ENCODE data around the gene TMEM135.
"Not testable (repeated sequence)": the region's sequence is repeated elsewhere in the genome, so short reads cannot be mapped to it uniquely, and the experiment has no call there.

Gene TMEM135

GRCh38 chr11:87020764-87021365 lies 16.9 kb upstream of the TMEM135 start:
- DNase-seq (ENCODE audit: low spot score): no peak

DNA sequence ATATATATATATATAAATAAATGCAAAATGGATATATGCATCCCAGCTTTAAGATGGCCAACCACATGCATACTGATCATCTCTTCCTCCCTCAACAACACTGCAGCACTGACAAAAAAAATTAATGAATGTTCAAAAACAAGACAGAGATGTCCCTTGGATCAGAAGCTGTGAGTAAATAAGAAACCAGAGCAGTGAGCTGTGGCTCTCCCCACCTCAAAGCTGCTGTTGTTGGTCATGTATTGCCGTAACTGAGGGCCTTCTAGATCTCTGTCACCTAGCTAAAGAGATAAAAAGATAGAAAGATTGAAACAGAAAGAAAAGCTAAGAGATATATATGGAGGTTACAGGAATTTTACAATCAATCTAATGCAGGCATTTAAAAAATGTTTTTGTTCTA lies 15.5 kb upstream of the TMEM135 start:
- no peak for DNase-seq (ENCODE audit: low spot score)

DNA sequence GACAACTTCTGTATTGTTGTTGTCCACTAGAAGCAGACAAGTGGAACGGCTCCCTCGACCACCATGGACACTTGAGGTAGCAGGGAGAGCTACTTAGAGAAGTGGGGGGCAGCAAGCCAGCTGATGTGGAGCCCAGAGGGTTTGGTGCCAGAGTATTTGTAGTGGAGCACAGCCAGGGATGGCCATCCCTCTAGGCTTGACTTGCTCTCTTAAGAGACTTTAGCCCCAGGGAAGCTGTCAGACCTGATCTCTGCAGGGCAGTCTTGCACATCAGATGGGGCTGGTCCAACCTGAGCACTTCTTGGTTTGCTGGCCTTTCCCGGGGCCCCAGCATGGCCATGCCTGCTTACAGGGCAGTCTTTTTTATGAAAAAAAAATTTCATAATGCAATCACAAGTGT lies 15.0 kb upstream of the TMEM135 start:
- DNase-seq (ENCODE audit: low spot score): no peak

DNA sequence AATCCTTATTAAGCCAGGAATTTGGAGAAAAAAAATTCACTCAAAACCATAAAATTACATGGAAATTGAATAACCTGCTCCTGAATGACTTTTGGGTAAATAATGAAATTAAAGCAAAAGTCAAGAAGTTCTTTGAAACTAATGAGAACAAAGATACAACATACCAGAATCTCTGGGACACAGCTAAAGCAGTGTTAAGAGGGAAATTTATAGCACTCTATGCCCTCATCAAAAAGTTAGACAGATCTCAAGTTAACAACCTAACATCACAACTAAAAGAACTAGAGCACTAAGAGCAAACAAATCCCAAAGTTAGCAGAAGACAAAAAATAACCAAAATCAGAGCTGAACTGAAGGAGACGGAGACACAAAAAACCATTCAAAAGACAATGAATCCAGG lies 11.3 kb upstream of the TMEM135 start:
- not testable (repeated sequence) for DNase-seq (ENCODE audit: low spot score)

- no peak for DNase-seq (ENCODE audit: low spot score)
Observed at GRCh38 chr11:87030458-87031054, 7.2 kb upstream of the TMEM135 start.

GRCh38 chr11:87031433-87032170 lies 6.1 kb upstream of the TMEM135 start:
- no peak for DNase-seq (ENCODE audit: low spot score)

DNA sequence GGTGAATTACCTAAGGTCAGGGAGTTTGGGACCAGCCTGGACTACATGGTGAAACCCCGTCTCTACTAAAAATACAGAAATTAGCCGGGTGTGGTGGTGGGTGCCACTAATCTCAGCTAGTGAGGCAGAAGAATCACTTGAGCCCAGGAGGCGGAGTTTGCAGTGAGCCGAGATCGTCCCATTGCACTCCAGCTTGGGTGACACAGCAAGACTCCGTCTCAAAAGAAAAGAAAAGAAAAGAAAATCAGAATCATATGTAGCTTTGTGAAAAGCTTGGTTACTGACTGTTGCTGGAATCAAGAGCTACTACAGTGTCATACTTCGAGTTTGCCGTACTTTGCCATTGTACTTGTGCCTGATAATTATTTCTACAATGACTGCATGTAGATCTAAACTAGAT lies 4.2 kb upstream of the TMEM135 start:
- no peak for DNase-seq (ENCODE audit: low spot score)

DNA sequence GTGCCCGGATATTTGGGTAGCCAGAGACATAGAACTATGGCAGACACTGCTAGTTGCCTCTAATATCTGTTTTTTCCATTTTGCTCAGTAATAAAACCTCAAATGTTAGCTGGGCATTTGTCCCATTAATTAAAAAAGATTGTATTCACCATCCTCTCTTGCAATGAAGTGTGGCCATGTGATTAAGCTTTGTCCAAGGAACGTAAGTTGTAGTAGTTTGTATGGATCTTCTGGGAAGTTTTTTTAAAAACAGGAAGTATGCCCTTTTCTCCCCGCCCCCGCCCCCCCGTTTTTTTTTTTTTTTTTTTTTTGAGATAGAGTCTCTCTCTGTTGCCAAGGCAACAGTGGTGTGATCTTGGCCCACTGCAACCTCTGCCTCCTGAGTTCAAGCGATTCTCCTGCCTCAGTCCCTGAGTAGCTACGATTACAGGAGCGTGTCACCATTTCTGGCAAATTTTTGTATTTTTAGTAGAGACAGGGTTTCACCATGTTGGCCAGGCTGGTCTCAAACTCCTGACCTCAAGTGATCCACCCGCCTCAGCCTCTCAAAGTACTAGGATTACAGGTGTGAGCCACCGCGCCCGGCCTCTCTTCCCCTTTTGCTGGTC lies 1.7 kb upstream of the TMEM135 start:
- peak; percentile 24 for DNase-seq (ENCODE audit: low spot score)

GRCh38 chr11:87036756-87037449 lies 831 bp upstream of the TMEM135 start:
- peak; percentile 17 for DNase-seq (ENCODE audit: low spot score)

DNA sequence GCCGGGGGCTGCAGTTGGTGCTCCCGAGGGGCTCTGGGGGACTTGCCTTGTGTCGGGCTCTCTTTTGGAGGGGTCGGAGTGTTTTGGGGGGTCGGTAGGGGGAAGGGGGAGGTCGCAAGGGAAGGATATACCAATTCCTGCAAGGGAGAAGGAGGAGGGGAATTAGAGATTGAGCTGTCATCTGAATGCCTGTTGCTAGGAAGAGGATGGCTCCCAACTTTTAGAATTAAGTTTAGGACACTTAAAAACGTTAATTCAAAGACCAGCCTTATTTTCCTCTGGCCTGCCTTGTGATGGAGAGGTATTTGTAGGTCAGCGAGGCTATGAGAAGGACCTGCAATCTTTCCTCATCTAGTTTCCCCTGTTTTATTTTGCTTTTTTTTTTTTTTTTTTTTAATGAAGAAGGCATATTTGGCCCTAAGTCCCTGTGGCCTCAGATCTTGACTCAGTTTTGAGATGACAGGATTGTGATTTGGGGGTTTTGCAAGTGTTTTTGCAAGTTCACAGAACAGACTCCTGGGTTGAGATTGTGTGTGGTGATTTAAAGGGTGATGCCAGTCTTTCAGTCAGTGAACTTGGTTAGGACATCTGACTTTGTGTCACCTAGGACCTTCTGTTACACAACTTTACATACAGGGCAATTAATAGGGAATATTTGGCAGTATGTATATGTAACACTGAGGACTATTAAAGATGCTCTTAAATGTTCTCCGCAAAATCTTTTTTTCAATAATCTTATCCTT lies 672 bp downstream of the TMEM135 start:
- DNase-seq (ENCODE audit: low spot score): no peak

DNA sequence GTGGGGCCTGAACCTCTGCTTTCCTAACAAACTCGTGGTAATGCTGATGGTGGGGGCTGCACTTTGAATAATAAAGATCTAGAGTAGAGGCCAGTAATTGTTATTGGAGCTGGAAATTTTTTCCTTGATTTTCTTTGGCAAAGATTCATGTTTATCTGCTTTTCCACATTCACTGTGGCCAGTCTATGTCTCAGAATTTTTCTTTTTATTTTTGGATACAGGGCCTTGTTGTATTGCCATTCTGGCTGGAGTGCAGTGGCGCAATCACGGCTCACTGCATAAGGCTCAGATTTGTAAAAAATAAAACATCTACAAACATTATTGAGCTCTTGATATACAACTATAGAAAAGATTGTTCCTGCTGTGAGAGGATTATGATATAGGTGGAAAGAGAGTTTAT lies 1.6 kb downstream of the TMEM135 start:
- DNase-seq (ENCODE audit: low spot score): no peak

GRCh38 chr11:87043894-87044293 lies 6.2 kb downstream of the TMEM135 start:
- no peak for DNase-seq (ENCODE audit: low spot score)

DNA sequence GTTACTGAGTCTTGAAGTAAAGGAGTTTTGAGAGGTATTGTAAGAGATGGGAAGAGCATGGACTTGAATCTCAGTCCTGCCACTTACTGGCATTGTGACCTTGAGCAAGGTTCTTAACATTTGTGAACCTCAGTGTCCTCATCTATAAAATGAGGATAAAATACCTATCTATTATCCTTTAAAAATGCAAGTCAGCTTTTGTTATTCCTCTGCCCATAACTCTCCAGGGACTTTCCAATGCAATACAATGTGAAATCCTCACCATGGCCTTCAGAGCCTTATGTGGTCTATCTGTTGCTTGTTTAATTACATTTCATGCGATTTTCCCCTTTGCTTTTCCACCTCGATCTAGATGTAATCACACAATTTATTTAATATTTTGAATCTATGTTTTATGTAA lies 9.1 kb downstream of the TMEM135 start:
- DNase-seq (ENCODE audit: low spot score): no peak

DNA sequence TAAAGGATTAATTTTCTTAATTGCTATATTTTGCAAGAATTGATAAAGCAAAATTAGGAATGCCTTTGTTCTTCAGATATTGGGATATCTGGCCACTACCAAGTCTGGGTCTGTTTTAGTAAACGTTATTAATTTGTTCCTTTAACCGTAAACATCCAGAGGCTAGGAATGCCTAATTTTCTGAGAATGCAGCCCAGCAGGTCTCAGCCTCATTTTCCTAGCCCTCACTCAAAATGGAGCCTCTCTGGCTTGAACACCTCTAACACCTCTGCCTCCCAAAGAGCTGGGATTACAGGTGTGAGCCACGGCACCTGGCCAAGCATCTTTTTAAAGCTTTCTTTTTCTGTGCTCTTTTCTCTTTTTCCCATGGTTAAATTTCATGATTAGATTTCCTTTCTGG lies 18.4 kb downstream of the TMEM135 start:
- DNase-seq (ENCODE audit: low spot score): no peak

GRCh38 chr11:87057749-87058148 lies 20.0 kb downstream of the TMEM135 start:
- DNase-seq (ENCODE audit: low spot score): no peak

- DNase-seq (ENCODE audit: low spot score): no peak
Observed at GRCh38 chr11:87059596-87060390, 22.1 kb downstream of the TMEM135 start.

DNA sequence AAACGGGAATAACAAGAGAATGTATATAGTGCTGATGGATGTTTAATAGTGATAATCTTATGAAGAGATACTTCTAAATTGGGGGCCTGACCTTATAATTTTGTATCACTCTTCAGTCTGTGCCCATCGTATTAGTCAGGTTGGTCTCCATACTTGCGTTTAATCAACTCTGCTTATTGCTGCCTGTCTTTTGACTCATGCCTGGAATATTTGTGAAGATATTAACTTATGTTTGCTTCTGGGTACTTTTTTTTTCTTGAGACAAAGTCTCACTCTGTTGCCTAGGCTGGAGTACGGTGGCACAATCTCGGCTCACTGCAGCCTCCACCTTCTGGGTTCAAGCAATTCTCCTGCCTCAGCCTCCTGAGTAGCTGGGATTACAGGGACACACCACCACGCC lies 24.0 kb downstream of the TMEM135 start:
- no peak for DNase-seq (ENCODE audit: low spot score)

DNA sequence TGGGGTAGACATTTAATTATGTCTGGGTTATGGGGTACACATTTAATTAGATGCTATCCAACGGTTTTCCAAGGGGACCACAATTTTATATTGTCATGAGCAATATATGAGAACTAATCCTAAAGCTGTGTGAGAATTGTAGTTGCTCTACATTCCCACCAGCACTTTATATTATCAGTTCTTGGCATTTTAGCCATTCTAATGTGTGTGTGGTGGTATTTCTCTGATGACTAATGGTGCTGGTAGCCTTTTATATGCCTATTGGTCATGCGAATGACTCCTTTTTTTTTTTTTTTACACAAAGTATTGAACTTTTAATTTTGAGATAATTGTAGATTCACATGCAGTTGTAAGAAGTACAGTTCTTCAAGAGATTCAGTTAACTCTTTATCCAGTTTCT lies 26.2 kb downstream of the TMEM135 start:
- DNase-seq (ENCODE audit: low spot score): no peak

DNA sequence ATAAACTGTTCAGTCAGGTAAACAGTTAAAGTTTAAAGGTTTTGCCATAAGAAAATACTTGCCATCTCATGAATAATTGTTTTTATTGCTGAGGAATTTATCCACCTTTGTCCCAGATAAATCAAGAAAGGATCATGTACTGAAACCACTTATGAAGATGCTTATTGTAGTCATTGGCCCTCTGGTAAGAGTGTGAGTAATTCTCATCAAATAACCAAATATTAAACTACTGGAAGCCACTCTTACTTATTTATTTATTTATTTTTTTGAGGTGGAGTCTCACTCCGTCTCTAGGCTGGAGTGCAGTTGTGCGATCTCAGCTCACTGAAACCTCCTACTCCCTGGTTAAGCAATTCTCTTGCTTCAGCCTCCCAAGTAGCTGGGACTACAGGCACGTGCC lies 35.1 kb downstream of the TMEM135 start:
- DNase-seq (ENCODE audit: low spot score): no peak

- no peak for DNase-seq (ENCODE audit: low spot score)
Observed at GRCh38 chr11:87076260-87076783, 38.6 kb downstream of the TMEM135 start.
